Parathyroid adenoma (tissue), 2 donors: Measurements from ENCODE around the gene GLRX3.

Source experiments
- H2AFZ ChIP-seq: fragments of 300-600 bp; sonication (generic); one replicate; pipeline ENCODE4 v1.7.0; 2017; ENCODE audit warnings: antibody characterized with exemption, mild to moderate bottlenecking
- H3K27ac ChIP-seq: fragments of 300-600 bp; sonication (generic); one replicate; pipeline ENCODE4 v1.7.0; 2017
- H3K27me3 ChIP-seq: fragments of 300-600 bp; sonication (generic); one replicate; pipeline ENCODE4 v1.7.0; 2017; ENCODE audit warnings: low read length; ENCODE audit not compliant: control insufficient read depth, insufficient read depth
- H3K36me3 ChIP-seq: fragments of 300-600 bp; sonication (generic); one replicate; pipeline ENCODE4 v1.7.0; 2017; ENCODE audit warnings: low read length; ENCODE audit not compliant: control insufficient read depth, insufficient read depth
- H3K4me1 ChIP-seq: fragments of 300-600 bp; sonication (generic); one replicate; pipeline ENCODE4 v1.7.0; 2017; ENCODE audit warnings: control low read depth
- H3K4me2 ChIP-seq: fragments of 300-600 bp; sonication (generic); one replicate; pipeline ENCODE4 v1.7.0; 2017; ENCODE audit warnings: low read length
- H3K4me3 ChIP-seq: fragments of 300-600 bp; sonication (generic); one replicate; pipeline ENCODE4 v1.7.0; 2017; ENCODE audit warnings: low read depth, low read length
- H3K79me2 ChIP-seq: fragments of 300-600 bp; sonication (generic); one replicate; pipeline ENCODE4 v1.7.0; 2017; ENCODE audit warnings: control low read depth
- H3K9ac ChIP-seq: fragments of 300-600 bp; sonication (generic); one replicate; pipeline ENCODE4 v1.7.0; 2017; ENCODE audit warnings: mild to moderate bottlenecking
- H3K9me3 ChIP-seq: fragments of 300-600 bp; sonication (generic); one replicate; pipeline ENCODE4 v1.7.0; 2017; ENCODE audit warnings: low read length; ENCODE audit not compliant: control insufficient read depth
- CTCF ChIP-seq: fragments of 300-600 bp; sonication (generic); IDR thresholded peaks from one replicate; pipeline ENCODE4 v1.7.0; 2017; ENCODE audit warnings: antibody characterized with exemption, mild to moderate bottlenecking
- donor health status: primary hyperparathyroidism.

The GLRX3 gene

GRCh38 chr10:130181858-130182257 lies 45.7 kb downstream of the GLRX3 start:
- no peaks in the 10 kb centered on the region for H3K79me2 ChIP-seq
- H3K9me3 ChIP-seq, result no peaks in the 10 kb centered on the region
- no peak overlapping the region for H3K4me2 ChIP-seq
- H3K4me1 ChIP-seq, result no peaks in the 10 kb centered on the region
- H2AFZ ChIP-seq, result no peak overlapping the region
- H3K27me3 ChIP-seq, result no peaks in the 10 kb centered on the region
- no peak overlapping the region for H3K4me3 ChIP-seq
- TF ChIP-seq CTCF, result no peak
- no peak overlapping the region for H3K9ac ChIP-seq
- no peak overlapping the region for H3K27ac ChIP-seq
- H3K36me3 ChIP-seq, result no peaks in the 10 kb centered on the region

- no peaks in the 10 kb centered on the region for H3K4me1 ChIP-seq
- H3K4me3 ChIP-seq, result no peak overlapping the region
- no peaks in the 10 kb centered on the region for H3K27me3 ChIP-seq
- H2AFZ ChIP-seq, result no peak overlapping the region
- H3K27ac ChIP-seq, result no peak overlapping the region
- no peaks in the 10 kb centered on the region for H3K36me3 ChIP-seq
- TF ChIP-seq CTCF, result no peak
- H3K79me2 ChIP-seq, result no peaks in the 10 kb centered on the region
- no peaks in the 10 kb centered on the region for H3K9me3 ChIP-seq
- no peak overlapping the region for H3K4me2 ChIP-seq
- H3K9ac ChIP-seq, result no peak overlapping the region
Observed at GRCh38 chr10:130185591-130185990, 49.4 kb downstream of the GLRX3 start.

- no peak overlapping the region for H3K9ac ChIP-seq
- H3K9me3 ChIP-seq, result no peaks in the 10 kb centered on the region
- no peaks in the 10 kb centered on the region for H3K36me3 ChIP-seq
- no peaks in the 10 kb centered on the region for H3K79me2 ChIP-seq
- H3K27me3 ChIP-seq, result no peaks in the 10 kb centered on the region
- H3K27ac ChIP-seq, result no peak overlapping the region
- no peak overlapping the region for H2AFZ ChIP-seq
- no peak overlapping the region for H3K4me2 ChIP-seq
- H3K4me1 ChIP-seq, result no peaks in the 10 kb centered on the region
- H3K4me3 ChIP-seq, result no peak overlapping the region
- no peak for TF ChIP-seq CTCF
Observed at GRCh38 chr10:130188195-130189175, 52.3 kb downstream of the GLRX3 start.

GRCh38 chr10:130189608-130190054 lies 53.4 kb downstream of the GLRX3 start:
- no peaks in the 10 kb centered on the region for H3K79me2 ChIP-seq
- no peak overlapping the region for H3K4me3 ChIP-seq
- H2AFZ ChIP-seq, result no peak overlapping the region
- no peaks in the 10 kb centered on the region for H3K27me3 ChIP-seq
- H3K36me3 ChIP-seq, result no peaks in the 10 kb centered on the region
- H3K27ac ChIP-seq, result no peak overlapping the region
- H3K4me2 ChIP-seq, result no peak overlapping the region
- no peak overlapping the region for H3K9ac ChIP-seq
- H3K9me3 ChIP-seq, result no peaks in the 10 kb centered on the region
- no peak for TF ChIP-seq CTCF
- no peaks in the 10 kb centered on the region for H3K4me1 ChIP-seq
